GM19452 (cell line): ENCODE measurements around the gene HOXB3.

Experiments
- ATAC-seq: cut with Tn5 transposase; IDR thresholded peaks from one replicate; pipeline ENCODE4 v1.9.1; 2021; ENCODE audit not compliant: unreplicated experiment

The HOXB3 gene

DNA sequence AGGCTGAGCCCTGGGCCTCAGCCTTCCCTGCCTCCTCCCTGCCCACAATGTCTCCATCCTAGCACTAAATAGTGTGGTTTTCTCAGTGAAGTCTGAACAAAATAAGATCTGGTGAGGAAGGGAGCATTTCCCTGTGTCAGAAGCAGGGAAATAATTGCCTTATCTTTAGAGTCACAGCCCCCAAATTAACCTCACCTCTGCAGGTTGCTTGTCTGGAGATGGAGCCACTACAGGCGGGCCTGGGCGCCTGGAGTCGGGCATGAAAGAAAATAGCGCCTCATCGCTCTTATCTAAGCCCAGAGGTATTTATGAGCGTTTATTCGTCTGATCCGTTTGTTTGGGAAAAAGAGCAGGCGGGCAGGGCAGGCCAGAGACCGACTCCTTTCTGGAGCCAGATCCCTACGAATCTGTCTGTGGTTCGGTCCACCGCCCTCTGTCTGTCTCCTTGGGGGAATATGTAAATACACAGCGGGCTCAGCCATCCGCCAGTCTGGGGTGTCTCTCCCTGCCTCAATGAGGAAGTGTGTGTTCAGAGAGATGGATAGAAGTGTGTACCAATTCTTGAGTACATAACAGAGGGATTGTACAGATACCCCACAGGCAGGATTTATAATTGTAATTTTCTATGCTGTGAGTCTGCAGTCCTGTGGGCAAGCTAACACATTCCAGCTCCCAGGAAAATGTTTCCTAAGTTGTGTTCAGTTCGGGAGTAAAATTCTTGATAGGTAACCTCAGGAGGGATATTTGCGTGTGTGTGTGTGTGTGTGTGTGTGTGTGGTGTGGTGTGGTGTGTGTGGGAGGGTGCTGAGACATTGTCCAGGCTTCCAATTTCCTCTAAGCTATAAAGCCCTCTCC, 10.4 kb upstream of the HOXB3 start:
- no peak for ATAC-seq

DNA sequence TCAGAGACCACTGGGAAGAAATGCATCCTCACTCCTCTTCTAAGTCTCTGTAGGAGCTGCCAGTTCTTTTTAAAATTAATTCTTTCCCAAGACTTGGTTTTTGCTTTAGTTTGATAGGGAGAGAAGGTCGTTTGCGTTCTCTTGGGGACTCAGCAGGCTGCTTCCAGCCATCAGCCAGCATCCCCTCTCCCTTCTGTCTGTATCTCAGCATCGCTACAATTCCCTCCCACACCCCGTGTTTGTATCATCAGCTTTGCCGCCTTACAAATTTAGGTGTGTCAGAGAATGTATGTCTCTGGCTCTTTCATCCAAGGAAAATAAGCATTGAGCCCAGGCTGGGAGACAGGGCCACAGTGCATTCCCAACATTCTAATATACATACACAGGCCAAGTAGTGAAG, 9.3 kb upstream of the HOXB3 start:
- no peak for ATAC-seq

DNA sequence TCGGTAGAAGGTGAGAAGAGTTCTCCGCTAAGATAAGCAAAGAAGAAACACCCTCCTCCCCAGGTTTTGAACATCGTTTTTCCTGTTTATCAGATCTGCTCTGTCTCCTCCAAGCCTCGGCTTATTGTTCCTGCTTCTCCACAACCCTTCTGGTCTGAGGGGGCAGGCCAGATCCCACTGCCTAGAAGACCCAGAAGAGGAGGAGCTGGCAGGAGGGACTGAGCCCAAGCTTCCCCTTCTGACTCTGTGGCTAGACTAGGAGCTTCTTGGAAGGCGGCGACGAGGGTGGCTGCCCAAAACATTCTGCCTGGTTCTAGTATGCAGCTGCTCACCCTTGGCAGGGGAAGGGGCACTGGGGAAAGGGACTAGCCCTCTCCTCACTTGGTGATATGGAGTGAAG, 8.7 kb upstream of the HOXB3 start:
- ATAC-seq: no peak

DNA sequence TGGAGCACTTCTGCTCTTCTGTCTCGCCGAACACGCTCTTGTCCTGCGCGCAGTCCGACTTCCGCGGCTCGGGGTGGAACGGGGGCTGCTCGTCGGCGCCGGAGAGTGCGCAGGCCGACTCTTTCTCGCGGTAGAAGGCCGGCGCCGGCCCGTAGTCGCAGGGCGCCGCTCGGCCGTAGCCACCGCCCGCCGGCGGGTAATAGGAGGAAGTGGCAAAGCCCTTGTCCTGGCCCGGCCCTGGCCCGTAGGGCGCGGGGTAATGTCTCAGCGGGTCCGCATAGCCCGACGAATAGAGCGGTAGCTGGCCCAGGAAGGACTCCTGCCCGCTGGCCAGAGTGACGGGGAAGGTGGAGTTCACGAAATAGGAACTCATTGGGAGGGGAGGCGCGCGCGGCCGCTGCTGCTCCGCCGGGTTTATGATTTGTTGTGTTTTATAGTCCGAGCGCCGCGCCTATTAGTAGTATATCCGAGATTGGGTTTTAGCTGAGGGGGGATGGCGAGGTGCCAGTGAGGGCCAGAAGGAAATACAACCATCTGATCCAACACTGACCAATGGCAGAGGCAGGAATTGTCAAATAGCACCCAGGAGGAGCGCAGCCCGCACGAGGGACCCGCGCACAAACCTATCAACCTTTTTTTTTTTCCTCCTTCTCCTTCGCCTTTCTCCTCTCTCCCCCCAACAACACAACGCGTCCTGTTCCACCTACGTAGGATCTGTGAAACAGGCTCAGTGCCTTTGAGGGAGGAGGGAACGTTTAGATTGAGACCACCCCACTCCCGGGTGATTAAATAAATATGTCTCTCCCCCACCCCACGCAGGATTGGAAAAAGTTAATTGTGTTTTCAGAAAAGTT, 8.0 kb upstream of the HOXB3 start:
- ATAC-seq: no peak

DNA sequence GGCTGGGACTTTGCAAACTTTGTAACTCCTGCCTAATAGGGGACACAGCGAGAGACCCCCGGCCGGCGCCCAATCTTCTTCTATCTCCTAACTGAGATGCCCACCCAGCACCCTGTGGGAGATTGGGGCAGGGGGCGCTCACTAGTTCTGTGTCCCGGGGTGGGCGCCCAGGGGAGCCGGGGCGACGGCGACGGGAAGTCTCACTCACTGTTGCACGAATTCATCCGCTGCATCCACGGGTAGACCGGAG, 7.4 kb upstream of the HOXB3 start:
- ATAC-seq: no peak

DNA sequence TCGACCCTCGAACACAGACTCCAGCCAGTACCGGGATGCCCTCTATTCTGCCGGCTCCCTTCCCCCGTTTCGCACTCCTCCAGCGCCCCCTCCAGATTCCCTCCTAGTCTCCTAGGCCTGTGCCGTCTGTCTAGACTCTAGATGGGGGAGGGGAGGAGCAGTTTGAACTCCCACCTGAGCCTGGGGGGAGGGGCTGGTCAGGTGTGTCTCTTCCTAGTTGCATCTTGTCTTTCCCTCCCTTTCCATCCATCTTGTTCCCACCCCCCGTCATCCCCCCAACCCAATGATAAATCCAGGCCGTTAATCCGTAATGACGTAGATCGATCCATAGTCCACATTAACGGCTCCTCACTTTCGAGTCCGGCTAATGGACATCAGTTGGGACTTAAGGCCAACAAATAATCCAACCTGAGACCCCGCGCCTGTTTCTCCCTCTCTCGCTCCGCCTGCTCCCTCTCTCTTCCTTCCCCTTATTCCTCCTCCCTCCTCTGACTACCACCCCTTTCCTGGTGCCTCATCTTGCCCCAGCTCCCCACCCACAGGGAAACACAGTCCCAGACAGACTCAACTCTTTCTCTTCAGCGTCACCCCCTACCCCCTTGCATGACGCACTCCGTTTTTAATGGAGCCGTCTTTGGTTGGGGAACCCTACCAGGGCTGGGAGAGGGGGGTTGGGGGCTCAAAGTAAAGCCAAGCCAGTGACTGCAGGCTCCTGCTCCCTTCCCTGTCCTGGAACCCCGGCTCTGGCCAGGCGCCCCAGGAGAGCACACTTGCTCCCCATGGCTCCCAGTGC, 6.9 kb upstream of the HOXB3 start:
- no peak for ATAC-seq

DNA sequence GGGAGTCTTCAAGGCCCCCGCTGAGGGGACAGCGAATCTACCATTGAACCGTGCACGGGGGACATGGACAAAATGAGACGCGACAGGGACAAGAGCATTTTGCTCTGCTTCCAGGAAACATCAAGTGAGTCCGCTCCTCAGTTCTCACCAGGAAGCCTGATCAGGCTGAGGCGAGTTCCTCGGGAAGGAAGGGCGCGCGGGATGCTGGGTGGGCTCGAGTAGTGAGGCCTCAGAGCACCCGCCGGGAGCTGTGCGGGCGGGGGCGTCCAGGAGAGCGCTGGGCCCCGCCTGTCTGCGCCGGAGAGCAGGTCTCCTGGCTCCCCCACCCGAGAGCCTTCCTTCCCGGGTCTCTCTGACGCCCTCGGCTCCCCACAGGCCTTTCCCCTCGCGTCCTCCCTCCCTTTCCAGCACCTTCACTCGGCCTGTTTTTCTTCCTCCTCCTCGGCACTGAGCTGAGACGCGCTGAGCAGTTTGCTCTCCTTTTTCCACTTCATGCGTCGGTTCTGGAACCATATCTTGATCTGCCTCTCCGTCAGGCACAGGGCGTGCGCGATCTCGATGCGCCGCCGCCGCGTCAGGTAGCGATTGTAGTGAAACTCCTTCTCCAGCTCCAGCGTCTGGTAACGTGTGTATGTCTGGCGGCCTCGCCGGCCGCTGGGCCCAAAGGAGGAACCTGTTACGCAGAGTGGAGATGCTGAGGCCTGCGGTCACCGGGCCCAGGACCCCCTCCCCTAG, 6.1 kb upstream of the HOXB3 start:
- no peak for ATAC-seq

DNA sequence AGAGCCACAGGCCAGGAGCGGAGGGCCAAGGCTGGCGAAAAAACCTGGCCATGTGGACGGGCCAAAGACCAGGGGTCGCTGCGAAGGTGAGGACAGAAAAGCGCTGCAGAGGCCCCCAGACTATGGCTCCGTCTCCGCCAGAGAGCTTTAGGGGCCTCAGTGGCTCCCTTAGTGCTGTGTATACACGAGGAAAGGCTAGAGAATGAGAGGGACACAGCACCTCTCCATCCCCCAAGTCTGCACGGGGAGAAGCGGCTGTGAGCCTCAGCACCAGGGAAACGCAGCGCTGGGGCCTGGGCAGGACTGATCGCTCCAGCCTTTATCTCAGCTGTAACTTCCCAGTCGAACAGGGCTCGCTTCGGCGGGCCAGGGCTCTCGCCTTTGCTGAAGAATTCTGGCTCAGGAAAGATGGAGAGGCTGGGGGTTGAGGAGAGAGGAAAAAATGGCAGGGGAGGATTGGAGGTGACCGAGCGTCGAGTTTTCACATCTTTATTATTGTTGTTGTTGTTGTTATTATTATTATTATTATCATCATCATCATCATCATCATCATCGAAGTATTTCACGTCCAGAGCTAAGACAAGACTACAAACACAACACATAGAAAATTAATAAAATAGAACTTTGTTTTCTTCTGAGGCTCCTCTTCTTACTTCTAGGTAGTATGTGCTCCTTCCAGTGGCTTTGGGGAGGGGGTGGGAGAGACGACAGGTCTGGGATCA, 5.4 kb upstream of the HOXB3 start:
- no peak for ATAC-seq

DNA sequence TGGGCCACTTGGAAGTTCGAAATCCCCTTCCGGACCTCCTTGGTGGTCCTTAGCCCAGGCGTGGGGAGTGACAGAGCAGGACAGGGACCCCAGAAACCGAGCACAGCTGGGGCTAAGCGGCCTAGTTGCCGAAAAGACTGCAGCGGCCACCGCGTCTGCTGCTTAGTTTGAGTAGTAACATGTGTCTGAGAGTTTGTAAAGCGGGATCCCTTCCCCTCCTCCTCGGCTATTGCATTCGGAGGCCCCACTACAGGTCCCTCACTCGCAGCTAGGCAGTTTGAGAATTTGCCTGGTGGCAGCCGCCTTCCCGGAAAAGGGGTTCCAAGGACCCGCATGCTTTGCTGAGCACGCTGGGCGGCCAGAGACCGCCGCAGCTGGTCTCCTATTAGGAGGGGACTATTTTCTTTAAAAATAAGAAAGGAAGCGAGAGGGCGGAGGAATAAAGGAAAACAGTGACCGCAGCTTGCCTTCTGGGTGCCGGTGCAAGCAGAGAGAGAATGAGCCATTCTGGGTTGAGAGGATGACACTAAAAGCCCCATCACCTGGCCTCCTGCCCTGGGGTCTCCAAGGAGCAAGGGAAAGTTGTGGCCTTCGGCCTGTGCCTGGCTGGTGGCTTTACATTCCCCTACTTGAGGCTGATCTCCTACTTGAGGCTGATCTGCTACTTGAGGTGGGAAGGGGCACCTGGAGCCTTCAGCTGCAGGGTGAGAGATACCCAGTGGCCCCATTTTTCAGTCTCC, 4.7 kb upstream of the HOXB3 start:
- no peak for ATAC-seq

DNA sequence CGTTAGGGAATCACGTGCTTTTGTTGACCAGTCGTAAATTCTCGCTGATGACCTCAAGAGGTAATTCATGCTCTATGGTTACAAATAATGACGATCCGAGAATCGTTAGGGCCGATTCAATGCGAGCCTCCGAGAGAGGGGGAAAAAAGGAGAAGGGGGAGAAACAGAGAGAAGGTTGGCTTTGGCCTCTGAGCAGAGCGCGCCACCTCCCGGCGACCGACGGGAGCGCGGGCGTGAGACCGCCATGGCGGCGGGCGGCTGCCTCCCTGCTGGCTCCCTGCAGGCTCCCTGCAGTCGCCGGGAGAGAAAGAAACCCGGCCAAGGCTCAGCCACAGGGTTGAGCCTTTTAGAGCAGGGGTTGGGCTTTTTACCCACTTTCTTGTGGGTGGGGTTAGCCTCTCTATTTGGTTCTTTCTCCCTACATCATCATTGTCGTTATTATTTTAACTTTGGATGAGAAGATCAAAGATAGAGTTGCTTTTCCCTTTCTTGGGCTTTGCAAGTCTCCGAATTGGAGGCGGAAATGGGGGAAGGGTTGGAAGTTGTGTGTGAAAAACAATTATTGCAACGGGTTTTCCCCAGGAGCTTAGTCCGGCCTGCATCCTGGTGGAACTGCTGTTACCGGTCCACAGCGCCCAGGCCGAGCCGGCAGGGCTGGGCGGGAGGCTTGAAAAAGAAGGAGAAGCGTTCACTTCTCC, 3.9 kb upstream of the HOXB3 start:
- no peak for ATAC-seq

DNA sequence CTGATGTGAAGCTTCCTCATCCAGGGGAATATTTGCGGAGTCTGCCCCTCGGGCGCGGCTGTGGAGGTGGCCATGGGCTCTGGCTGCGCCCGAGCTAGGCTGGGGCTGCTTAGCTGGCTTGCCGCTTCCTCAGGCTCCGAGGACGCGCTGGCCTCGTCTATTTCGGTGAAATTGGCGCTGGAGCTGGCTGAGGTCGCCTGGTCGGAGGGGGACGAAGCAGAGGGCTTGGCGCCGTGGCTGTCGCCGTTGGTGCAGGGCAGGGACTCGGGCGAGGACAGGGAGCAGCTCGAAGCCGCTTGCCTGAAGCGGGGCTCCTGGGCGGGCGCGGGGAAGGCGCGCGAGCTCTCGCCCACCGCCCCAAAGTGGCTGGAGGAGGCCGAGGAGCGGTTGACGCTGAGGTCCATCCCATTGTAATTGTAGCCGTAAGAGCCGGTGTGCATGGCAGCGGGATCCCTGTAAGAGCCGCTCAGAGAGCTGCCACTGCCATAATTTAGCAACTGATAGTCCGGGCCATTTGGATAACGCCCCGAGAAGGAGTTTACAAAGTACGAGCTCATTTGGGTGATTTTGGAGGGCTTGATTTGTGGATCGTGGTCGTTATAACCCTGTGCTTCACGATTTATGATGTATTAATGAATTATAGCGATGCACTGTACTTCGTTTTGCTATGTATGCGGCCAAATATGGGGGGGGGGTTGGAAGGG, 3.2 kb upstream of the HOXB3 start, which contains the start of gene HOXB5:
Gene HOXB5, minus strand, starts transcription at position 654 of the 704 bp plus-strand sequence. Its CDS starts 97 bp downstream, at position 557.
- ATAC-seq: no peak

DNA sequence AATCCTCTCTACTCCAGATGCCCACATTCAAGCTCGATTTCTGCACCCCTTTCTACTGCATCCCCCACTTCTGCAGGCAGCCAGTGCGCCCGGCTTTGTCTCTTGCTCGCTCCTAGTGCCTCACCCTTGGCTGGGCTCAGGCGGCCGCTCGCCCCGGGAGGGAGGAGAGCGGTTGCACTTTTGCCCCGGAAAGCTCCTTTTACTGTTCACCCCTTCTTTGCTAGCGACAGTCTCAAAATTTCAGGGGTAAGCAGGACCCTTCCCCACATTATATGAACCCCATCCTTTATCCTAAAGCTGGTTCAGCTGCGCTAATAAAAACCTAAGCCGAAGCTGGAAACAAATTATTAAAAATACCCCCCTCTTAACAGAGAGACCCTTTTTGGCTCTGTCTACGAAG, 2.5 kb upstream of the HOXB3 start:
- ATAC-seq: no peak

DNA sequence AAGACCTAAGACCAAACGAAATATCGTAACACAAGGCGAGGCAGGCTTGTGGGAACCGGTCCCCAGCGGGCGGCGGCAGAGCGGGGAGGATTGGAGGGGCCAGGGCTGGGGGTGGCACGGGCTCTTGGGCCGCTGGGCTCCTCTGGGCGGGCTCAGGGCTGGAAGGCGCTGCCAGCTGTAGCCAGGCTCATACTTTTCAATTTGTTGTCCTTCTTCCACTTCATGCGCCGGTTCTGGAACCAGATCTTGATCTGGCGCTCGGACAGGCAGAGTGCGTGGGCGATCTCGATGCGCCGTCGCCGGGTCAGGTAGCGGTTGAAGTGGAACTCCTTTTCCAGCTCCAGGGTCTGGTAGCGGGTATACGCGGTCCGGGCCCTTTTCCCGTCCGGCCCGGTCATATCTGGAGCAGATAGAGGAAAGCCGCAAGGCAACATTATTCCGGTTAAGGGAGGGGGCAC, 2.0 kb upstream of the HOXB3 start:
- ATAC-seq: no peak

DNA sequence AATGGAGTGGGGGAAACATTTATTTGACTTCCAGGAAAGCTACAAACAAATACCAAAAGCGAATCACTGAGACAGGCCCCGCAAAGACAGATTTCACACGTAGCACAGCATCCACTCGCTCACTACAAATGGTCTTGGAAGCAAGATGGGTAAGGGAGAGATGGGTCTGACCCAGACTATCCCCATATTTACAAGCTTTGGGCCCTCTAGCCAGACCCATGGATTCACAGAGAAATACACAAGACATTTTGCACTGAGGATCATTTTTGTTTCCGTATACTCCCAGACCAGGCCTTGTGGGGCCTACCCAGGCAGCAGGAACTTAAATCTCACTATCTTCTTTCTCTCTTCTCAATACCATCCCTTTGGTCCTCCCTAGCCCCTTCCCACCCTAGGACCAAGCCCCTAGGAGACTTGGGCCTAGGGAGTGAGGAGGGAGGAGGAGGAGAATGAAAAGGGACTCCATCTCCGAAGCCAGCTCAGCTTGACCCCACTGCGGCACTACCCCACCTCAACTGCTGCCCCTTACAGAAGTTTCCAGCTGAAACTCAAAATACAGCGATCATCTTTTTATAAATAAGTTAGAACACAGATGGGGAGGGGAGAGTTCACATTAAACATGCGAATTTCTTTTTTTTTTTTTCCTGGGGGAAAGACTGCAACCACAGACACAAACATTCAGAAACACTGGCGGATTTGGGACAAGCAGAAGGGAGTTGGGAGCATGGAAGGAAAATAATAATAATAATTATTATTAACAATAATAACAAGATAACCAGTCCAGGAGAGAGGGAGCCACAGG, 1.4 kb upstream of the HOXB3 start:
- ATAC-seq: no peak

DNA sequence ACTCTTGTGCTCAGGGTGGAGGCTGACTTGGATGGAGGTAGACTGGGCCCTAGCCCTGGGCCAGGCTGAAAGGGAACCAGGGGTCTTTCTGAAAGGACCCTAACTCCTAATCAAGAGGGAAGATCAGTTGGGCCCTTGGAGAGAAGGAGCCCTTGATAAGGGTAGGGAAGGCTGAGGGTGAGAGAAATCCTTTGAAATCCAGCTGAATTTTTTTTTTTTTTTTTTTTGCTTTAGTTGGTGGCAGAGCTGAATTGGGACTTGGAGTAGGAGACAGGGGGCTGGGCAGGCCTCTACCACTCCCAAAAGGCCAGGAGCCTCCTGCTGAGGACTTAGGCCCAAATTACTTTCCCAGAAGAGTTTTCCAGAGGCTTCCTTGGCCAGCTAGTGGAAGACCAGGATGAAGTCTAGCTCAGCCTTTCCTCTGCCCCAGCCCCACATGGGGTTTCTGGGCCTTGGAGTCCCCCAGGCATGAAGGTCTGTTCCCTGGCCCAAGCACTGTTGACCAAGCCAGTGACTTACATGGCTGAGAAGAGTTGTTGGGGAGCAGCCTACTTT, 643 bp upstream of the HOXB3 start:
- no peak for ATAC-seq

DNA sequence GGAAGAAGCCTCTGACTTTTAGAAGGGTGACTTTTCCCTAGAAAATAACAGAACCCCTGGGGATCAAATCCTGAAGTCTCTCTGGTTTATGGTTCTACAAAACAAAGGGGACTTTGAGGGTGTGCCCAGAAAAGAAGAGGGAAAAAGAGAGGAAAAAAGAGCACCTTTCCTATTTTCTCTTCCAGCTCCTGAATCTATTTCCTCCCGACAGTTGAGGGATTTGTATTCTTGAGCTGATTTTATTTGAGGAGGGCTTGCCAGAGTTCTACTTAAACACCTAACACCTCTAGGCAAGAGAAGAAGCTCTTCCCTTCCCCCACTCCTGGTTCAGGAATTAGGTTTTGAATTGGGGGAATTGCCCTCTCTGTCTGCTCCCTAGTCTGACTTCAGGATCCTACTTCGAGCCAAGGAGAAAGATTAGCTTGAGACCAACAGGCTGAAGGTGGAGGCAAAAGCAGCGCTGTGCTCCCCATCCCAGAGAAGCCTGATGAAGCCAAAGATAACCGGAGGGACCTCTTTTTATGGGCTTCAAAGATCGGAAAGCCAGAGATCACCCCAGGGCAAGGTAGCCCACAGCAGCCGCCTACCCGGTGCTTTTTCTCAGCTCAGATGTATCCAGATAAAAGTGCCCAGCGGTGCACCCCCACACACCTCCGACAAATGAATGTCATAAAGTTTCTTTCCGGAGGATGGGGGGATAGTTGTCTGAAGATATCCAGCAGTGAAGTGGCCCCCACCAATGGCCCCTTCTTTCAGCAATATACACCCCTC, 796 bp downstream of the HOXB3 start:
- no peak for ATAC-seq
